ENCODE results near the gene CTIF. TPM values are rescaled to one million over a fixed set of nuclear protein-coding genes. Genes with fewer than 3 reads are reported as not detected.
A peak's percentile ranks its signal among the peaks of the same experiment; 100 is the strongest.

CTIF gene
- total RNA-seq, 2 experiments from 2014 or later: 3.2 to 3.5 TPM

- no peak overlapping the region for H3K27ac Mint-ChIP-seq
- ChIA-PET CTCF (no interaction called here), POLR2A (no interaction called here)
- H3K4me1 Mint-ChIP-seq (ENCODE audit: low read depth): peaks cover 4% of the 10 kb centered on the region
- H3K36me3 Mint-ChIP-seq (ENCODE audit: low read depth): no peaks in the 10 kb centered on the region
- no peaks in the 10 kb centered on the region for H3K9me3 Mint-ChIP-seq
- no peak overlapping the region for H3K4me3 Mint-ChIP-seq
- intact Hi-C loops (cut with micrococcal nuclease): no loop called here
- DNase-seq: no peak
- H3K27me3 Mint-ChIP-seq: no peaks in the 10 kb centered on the region
- TF ChIP-seq CTCF (IDR thresholded peaks at IDR 0.05): no peak
- ATAC-seq: no peak
Measured at GRCh38 chr18:48694295-48694694, 155.5 kb downstream of the CTIF start.

- H3K9me3 Mint-ChIP-seq: no peaks in the 10 kb centered on the region
- DNase-seq (no peak), ATAC-seq (no peak)
- no peak overlapping the region for H3K27ac Mint-ChIP-seq
- intact Hi-C loops (cut with micrococcal nuclease): no loop called here
- no peaks in the 10 kb centered on the region for H3K27me3 Mint-ChIP-seq
- peaks cover 6% of the 10 kb centered on the region for H3K4me1 Mint-ChIP-seq (ENCODE audit: low read depth)
- H3K36me3 Mint-ChIP-seq (ENCODE audit: low read depth): no peaks in the 10 kb centered on the region
- H3K4me3 Mint-ChIP-seq: no peak overlapping the region
- TF ChIP-seq CTCF (IDR thresholded peaks at IDR 0.05): no peak
- CTCF ChIA-PET: interaction anchor here (1.9 kb wide), 1 partner anchor 346 kb away, joined by 5 read pairs; no protein-coding TSS in a partner anchor
- POLR2A ChIA-PET: no interaction called here
Measured at GRCh38 chr18:48695671-48696070, 156.8 kb downstream of the CTIF start.

- H3K4me3 Mint-ChIP-seq: no peak overlapping the region
- intact Hi-C loops (cut with micrococcal nuclease): no loop called here
Measured at GRCh38 chr18:48696218-48696617, 157.4 kb downstream of the CTIF start.

GRCh38 chr18:48697441-48697840 is 158.6 kb downstream of the CTIF start:
- ATAC-seq: no peak
- Mint-ChIP-seq H3K4me1 (ENCODE audit: low read depth) (peaks cover 12% of the 10 kb centered on the region), H3K27me3 (no peaks in the 10 kb centered on the region), H3K27ac (no peak overlapping the region), H3K36me3 (ENCODE audit: low read depth) (no peaks in the 10 kb centered on the region), H3K4me3 (no peak overlapping the region), H3K9me3 (no peaks in the 10 kb centered on the region)
- CTCF ChIA-PET: interaction anchor here (1.9 kb wide), 1 partner anchor 344 kb away, joined by 5 read pairs; no protein-coding TSS in a partner anchor
- intact Hi-C loops (cut with micrococcal nuclease): no loop called here
- POLR2A ChIA-PET: no interaction called here
- DNase-seq: no peak
- TF ChIP-seq CTCF (IDR thresholded peaks at IDR 0.05): no peak

More at GRCh38 chr18:48696218-48696617, 157.4 kb downstream of the CTIF start:
- DNase-seq: no peak
- H3K36me3 Mint-ChIP-seq (ENCODE audit: low read depth): no peaks in the 10 kb centered on the region
- TF ChIP-seq CTCF (IDR thresholded peaks at IDR 0.05): no peak
- CTCF ChIA-PET: interaction anchor here (1.1 to 1.9 kb wide), 2 partner anchors 19 to 345 kb away, joined by 3 to 5 read pairs; no protein-coding TSS in a partner anchor
- H3K27ac Mint-ChIP-seq: no peak overlapping the region
- POLR2A ChIA-PET: no interaction called here
- no peaks in the 10 kb centered on the region for H3K27me3 Mint-ChIP-seq
- peaks cover 6% of the 10 kb centered on the region for H3K4me1 Mint-ChIP-seq (ENCODE audit: low read depth)
- ATAC-seq: no peak
- H3K9me3 Mint-ChIP-seq: no peaks in the 10 kb centered on the region

- ChIA-PET CTCF (no interaction called here), POLR2A (no interaction called here)
- Mint-ChIP-seq H3K9me3 (no peaks in the 10 kb centered on the region), H3K36me3 (ENCODE audit: low read depth) (no peaks in the 10 kb centered on the region), H3K4me3 (no peak overlapping the region), H3K27me3 (no peaks in the 10 kb centered on the region), H3K27ac (peak overlapping the region; percentile 37), H3K4me1 (ENCODE audit: low read depth) (peaks cover 23% of the 10 kb centered on the region)
- no peak for TF ChIP-seq CTCF (IDR thresholded peaks at IDR 0.05)
- intact Hi-C loops (cut with micrococcal nuclease): no loop called here
- ATAC-seq (peak; percentile 35), DNase-seq (peak; percentile 26)
Measured at GRCh38 chr18:48698707-48699106, 159.9 kb downstream of the CTIF start.
